Stimulated activated CD4-positive, alpha-beta T cell treated with anti-CD3 and anti-CD28 coated beads, Interleukin-12 subunit alpha, Interleukin-12 subunit beta, amount 100 ng/mL, for 24 hours (primary cell): Measurements from ENCODE around the gene ITGBL1.

ENCODE experiments used
- DNase-seq, 2 experiments: peaks; one replicate each; pipeline ENCODE4 v3.0.0-alpha.2; 2020; ENCODE audit warnings: low read depth in 2 of 2

Gene ITGBL1

GRCh38 chr13:101452519-101453485, at the start of gene ITGBL1:
TSS of gene ITGBL1 (plus strand) at chr13:101452675. CDS start at chr13:101452834, 159 bp downstream.
- no peak for DNase-seq

- no peak for DNase-seq
Observed at GRCh38 chr13:101406791-101407190, 45.7 kb upstream of the ITGBL1 start.

GRCh38 chr13:101408154-101408553, 44.3 kb upstream of the ITGBL1 start:
- no peak for DNase-seq

GRCh38 chr13:101408992-101409656, 43.4 kb upstream of the ITGBL1 start:
- DNase-seq: no peak

- no peak for DNase-seq
Observed at GRCh38 chr13:101412076-101412475, 40.4 kb upstream of the ITGBL1 start.

GRCh38 chr13:101415358-101416174, 36.9 kb upstream of the ITGBL1 start:
- no peak for DNase-seq

- DNase-seq: no peak
Observed at GRCh38 chr13:101416181-101417042, 36.1 kb upstream of the ITGBL1 start, which contains the start of gene NALCN. TSS of gene NALCN (minus strand) at chr13:101416508. CDS start at chr13:101399126, 17,382 bp downstream.

- DNase-seq: no peak
Observed at GRCh38 chr13:101417043-101417406, 35.5 kb upstream of the ITGBL1 start.

- no peak for DNase-seq
Observed at GRCh38 chr13:101417501-101417900, 35.0 kb upstream of the ITGBL1 start.

- no peak for DNase-seq
Observed at GRCh38 chr13:101423872-101424271, 28.6 kb upstream of the ITGBL1 start.

GRCh38 chr13:101424381-101425155, 27.9 kb upstream of the ITGBL1 start:
- no peak for DNase-seq

GRCh38 chr13:101425156-101425471, 27.4 kb upstream of the ITGBL1 start:
- no peak for DNase-seq

GRCh38 chr13:101425623-101426022, 26.9 kb upstream of the ITGBL1 start:
- DNase-seq: no peak

GRCh38 chr13:101429733-101430132, 22.7 kb upstream of the ITGBL1 start:
- no peak for DNase-seq

GRCh38 chr13:101433895-101434294, 18.6 kb upstream of the ITGBL1 start:
- no peak for DNase-seq

- DNase-seq: no peak
Observed at GRCh38 chr13:101434486-101434885, 18.0 kb upstream of the ITGBL1 start.

- no peak for DNase-seq
Observed at GRCh38 chr13:101447852-101448251, 4.6 kb upstream of the ITGBL1 start.

GRCh38 chr13:101449790-101450748, 2.4 kb upstream of the ITGBL1 start:
- DNase-seq: no peak

- DNase-seq: no peak
Observed at GRCh38 chr13:101450749-101451130, 1.7 kb upstream of the ITGBL1 start.
